Activated CD8-positive, alpha-beta memory T cell treated with anti-CD3 and anti-CD28 coated beads, Interleukin-2, amount 50 U/mL, for 24 hours (primary cell): ENCODE measurements around the gene ETF1.

Source experiments
- DNase-seq: peaks from one replicate; pipeline ENCODE4 v3.0.0-alpha.2; 2020; ENCODE audit errors: extremely low read depth

The ETF1 gene

DNA sequence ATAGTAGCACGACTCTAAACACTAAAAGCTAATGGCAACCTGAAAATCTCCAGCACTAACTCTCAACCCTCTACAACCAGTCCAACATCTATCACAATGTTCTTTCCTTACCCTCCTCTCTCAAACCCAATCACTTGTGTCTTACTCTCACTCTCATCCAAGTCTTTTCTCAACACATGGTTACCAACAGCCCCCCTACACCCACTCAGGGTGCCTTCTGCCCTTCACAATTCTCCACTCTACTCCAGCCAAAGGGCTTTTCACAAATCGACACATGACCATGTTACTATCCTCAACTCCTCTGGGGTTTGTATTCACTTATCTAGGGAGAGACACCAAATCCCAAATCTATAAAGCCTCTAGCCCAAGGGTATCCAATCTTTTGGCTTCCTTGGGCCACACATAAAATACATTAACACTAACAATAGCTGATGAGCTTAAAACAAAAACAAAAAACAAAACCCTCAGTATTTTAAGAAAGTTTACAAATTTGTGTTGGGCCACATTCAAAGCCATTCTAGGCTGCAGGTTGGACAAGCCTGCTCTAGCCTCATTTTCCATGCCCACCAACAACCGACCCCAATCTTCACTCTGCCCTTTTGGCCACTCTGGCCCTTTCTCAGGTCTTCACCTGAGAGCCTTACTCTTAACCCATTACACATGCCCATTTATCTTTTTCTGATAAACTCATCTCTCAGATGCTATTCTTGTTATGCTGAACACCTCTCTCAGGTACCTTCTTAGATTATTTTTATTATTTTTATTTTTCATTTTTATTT, 20.5 kb upstream of the ETF1 start:
- DNase-seq = no peak

- DNase-seq = no peak
Measured at GRCh38 chr5:138560971-138561370, 17.9 kb upstream of the ETF1 start.

DNA sequence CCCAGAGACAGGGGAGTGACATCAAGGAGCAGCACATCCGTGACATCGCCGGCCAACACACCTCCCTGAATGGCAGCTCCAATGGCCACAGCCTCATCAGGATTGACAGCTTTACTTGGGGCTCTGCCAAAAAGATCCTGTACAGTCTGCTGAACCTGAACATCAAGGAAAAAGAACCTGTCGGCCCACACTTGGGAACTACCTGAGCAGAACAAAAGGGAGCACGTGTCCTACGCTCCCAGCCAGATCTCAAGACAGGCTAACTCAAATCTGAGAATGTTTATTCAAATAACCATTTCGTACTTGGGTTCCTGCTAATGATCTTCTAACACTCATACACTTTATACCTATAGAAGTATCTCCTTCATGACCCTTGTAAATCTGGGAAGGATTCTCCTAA, 16.9 kb upstream of the ETF1 start:
- no peak for DNase-seq

DNA sequence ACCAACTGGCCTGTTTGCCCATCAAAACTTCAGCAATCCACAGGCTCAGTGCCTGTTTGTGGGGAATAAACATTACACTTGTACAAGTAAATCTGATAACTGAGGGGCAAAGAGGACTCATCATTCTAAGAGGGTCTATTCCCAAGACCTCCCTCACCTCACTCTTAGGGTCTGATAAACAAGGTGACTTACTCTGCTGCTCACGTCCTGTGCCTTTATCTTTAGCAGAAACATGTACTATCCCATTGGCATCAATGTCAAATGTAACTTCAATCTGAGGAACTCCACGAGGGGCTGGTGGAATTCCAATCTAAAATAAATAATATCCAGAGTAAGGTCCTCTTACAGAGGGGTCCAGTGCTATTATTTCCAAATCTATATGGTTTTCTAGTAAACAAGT, 14.6 kb upstream of the ETF1 start:
- DNase-seq = no peak

GRCh38 chr5:138554143-138554542, 11.1 kb upstream of the ETF1 start:
- no peak for DNase-seq

DNA sequence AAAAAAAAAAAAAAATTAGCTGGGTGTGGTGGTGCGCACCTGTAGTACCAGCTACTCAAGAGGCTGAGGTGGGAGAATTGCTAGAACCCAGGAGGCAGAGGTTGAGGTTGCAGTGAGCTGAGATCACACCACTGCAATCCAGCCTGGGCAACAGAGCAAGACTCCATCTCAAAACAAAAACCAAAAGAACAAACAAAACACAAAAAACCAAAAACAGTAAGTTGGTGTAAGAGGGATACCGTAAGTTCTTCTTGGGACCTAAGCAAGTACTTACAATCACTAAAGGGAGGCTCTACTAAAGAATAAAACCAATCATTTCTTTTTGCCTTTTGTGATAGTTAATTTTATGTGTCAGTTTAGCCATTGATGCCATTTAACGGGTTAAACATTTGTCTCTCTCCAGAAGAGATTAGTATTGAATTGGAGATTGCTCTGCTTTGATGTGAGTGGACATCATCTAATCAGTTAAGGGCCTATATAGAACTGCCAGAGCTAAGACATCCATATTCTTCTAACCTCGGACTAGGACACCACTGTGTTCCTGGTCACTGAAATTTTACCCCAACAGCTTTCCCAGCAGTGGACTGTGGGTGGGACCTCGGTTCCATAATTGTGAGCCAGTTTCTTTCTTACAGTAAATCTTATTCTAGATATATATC, 10.5 kb upstream of the ETF1 start:
- DNase-seq = no peak

DNA sequence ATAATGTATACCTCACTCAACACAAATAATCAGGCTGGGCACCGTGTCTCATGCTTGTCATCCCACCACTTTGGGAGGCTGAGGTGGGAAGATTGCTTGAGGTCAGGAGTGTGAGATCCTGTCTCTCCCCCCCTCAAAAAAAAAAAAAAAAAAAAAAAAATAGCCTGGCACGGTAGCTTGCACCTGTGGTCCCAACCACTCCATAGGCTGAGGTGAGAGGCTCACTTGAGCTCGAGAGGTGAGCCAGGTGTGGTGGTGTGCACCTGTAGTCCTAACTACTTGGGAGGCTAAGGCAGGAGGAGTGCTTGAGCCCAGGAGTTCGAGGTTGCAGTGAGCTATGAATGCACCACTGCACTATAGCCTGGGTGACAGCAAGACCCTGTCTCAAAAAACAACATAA, 9.6 kb upstream of the ETF1 start:
- DNase-seq = no peak

DNA sequence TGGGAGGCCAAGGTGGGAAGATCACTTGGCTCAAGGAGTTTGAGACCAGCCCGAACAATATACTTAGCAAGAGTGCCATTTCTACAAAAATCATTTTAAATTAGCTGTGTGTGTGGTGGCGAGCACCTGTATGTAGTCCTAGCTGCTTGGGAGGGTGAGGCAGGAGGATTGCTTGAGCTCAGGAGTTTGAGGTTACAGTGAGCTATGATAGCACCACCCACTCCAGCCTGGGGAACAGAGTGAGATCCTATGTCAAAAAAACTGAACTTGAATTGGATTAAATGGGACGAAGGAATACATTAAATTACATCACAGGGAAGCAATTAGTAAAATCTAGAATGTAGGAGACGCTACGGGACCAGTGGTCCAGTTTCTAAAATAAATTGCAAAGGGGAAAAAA, 6.4 kb upstream of the ETF1 start:
- DNase-seq = no peak

- no peak for DNase-seq
Measured at GRCh38 chr5:138545919-138546562, 3.0 kb upstream of the ETF1 start.

GRCh38 chr5:138544181-138545134, 1.4 kb upstream of the ETF1 start:
- DNase-seq = no peak

- DNase-seq = no peak
Measured at GRCh38 chr5:138543730-138544104, 681 bp upstream of the ETF1 start.

- no peak for DNase-seq
Measured at GRCh38 chr5:138542180-138542955, 668 bp downstream of the ETF1 start.

GRCh38 chr5:138541511-138542179, 1.4 kb downstream of the ETF1 start:
- no peak for DNase-seq

GRCh38 chr5:138539791-138540190, 3.2 kb downstream of the ETF1 start:
- DNase-seq = no peak

DNA sequence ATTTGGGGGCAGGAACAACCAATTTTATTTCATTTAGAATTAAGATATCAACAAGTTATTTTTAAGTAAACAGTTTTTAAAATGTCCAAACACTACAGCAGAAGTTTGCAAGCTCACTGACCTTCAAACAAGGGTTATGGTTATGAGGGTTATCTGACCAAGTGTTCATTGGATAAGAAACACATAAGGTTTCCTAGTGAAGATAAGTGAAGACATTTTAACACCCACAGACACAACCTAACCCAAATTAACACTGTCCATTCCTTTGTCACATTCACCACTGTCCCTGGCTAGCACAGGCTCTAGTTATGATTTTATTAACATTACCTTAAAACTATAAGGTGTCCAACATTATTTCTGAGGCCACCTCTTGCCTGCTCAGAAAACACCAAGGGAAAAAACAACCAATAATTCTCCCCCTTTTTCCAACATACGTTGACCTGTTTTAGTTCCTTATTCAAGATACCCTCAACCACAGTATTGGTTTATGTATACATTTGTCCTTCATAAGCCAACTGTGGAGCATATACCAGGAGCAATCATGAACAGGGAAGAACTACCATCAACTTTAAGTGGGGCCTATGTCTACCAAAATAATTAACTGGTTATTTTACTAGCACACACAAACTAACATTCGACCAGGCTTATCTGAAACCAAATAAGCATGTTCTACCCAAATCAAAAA, 4.0 kb downstream of the ETF1 start:
- no peak for DNase-seq

- DNase-seq = no peak
Measured at GRCh38 chr5:138536665-138537315, 6.2 kb downstream of the ETF1 start.

- no peak for DNase-seq
Measured at GRCh38 chr5:138536215-138536614, 6.8 kb downstream of the ETF1 start.

DNA sequence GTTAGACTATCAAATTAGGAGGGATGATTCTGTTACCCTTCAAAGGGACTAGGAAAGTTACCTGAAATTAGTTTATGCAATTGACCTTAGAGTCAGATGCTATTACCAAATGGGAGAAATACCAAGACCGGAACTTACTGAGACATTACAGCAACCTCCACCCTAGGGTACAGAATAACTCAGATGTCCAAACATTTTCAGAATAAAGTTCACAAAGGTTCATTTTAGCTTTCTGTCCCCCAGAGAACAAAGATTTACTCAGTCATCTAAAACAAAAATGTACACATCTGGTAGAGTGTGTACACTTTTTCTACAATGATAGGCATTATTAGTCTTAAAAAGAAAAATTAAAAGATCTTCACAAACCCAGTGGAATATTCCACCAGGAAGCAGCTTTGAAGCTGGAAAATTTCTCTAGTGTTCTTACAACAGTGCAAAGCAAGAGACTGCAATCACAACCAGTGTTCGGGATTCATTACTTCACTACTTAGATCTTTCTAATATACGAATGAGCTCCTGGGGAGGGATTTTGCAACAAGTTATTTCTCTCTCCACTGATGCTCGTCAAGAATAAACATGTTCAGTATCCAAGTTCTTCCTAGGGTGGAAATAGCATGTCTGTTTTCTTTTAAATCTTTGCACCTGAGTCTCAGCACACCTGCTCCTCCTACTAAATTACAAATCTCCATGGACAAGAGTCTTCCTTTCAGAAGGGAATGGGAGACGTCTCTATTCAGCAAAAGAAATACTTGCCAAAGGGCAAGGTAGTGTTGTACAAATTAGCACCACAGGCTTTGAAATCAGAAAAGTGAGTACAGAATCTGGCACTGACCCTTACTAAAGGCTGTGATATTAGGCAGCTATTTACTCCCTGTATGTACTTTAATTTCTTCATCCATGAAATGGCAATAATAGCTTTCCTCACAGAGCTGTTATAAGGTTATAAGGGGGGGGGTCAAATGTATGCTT, 8.8 kb downstream of the ETF1 start:
- no peak for DNase-seq
